Muscle of arm (tissue), 12 donors: Measurements from ENCODE around the gene TRIM47. TPM values are rescaled to one million over a fixed set of nuclear protein-coding genes. Genes with fewer than 3 reads are reported as not detected.
"Not testable (repeated sequence)": the region's sequence is repeated elsewhere in the genome, so short reads cannot be mapped to it uniquely, and the experiment has no call there.

ENCODE experiments used
- DNase-seq: peaks from one replicate; pipeline ENCODE4 v3.0.0-alpha.2; 2013
- polyA plus RNA-seq, 12 donors: library from polyadenylated mRNA; unstranded; fragments of 120-200 nt; gene quantifications; one replicate each; pipeline ENCODE4 v1.2.1, GENCODE V29; 2013; ENCODE audit not compliant: insufficient read length in 12 of 12

The TRIM47 gene
- polyA plus RNA-seq, 12 donors, result 15.8 to 46.4 (median 21.5) TPM; not detected in 1

- DNase-seq, result peak; percentile 52
These were observed 5.7 kb downstream of the TRIM47 start for GRCh38 chr17:75872434-75873351.

- DNase-seq, result not testable (repeated sequence)
These were observed 8.2 kb downstream of the TRIM47 start for GRCh38 chr17:75870228-75870627.

- peak; percentile 54 for DNase-seq
These were observed 8.9 kb downstream of the TRIM47 start for GRCh38 chr17:75869282-75870141.

GRCh38 chr17:75868730-75869281, 9.6 kb downstream of the TRIM47 start:
- DNase-seq, result not testable (repeated sequence)

- DNase-seq, result not testable (repeated sequence)
These were observed 12.8 kb downstream of the TRIM47 start for GRCh38 chr17:75865404-75866188.

- not testable (repeated sequence) for DNase-seq
These were observed 13.5 kb downstream of the TRIM47 start for GRCh38 chr17:75864887-75865286.

- peak; percentile 75 for DNase-seq
These were observed 13.9 kb downstream of the TRIM47 start for GRCh38 chr17:75864448-75864871.

GRCh38 chr17:75861927-75862317, 16.5 kb downstream of the TRIM47 start:
- no peak for DNase-seq

- not testable (repeated sequence) for DNase-seq
These were observed 19.0 kb downstream of the TRIM47 start for GRCh38 chr17:75859358-75859757.

GRCh38 chr17:75856062-75856756, 22.2 kb downstream of the TRIM47 start:
- no peak for DNase-seq

GRCh38 chr17:75855310-75856061, 22.9 kb downstream of the TRIM47 start, which contains the start of gene WBP2:
TSS of gene WBP2 (minus strand) at chr17:75855335. CDS start at chr17:75855297, 38 bp downstream.
- peak; percentile 100 for DNase-seq

GRCh38 chr17:75854881-75855309, 23.5 kb downstream of the TRIM47 start:
- no peak for DNase-seq

- no peak for DNase-seq
These were observed 24.2 kb downstream of the TRIM47 start for GRCh38 chr17:75854101-75854748.

- DNase-seq, result no peak
These were observed 24.9 kb downstream of the TRIM47 start for GRCh38 chr17:75853433-75853832.

GRCh38 chr17:75851693-75851991, 26.7 kb downstream of the TRIM47 start:
- not testable (repeated sequence) for DNase-seq

GRCh38 chr17:75850928-75851692, 27.3 kb downstream of the TRIM47 start:
- DNase-seq, result no peak

- DNase-seq, result no peak
These were observed 28.7 kb downstream of the TRIM47 start for GRCh38 chr17:75849724-75850123.

GRCh38 chr17:75849279-75849646, 29.1 kb downstream of the TRIM47 start:
- no peak for DNase-seq
